Activated CD8-positive, alpha-beta T cell treated with anti-CD3 and anti-CD28 coated beads, Interleukin-2, amount 10 ng/mL, durations not matched to agents 7 days and 5 days (primary cell): Measurements from ENCODE around the gene DSN1. TPM values are rescaled to one million over a fixed set of nuclear protein-coding genes. Genes with fewer than 3 reads are reported as not detected.
A peak's percentile ranks its signal among the peaks of the same experiment; 100 is the strongest.

Experiments
- ATAC-seq: fragments of 150-1000 bp; cut with Tn5 transposase; one replicate; pipeline ENCODE4 v1.10.0; 2021; ENCODE audit warnings: moderate library complexity
- CTCF ChIA-PET: fragments of 350-600 bp; sonication (Branson Sonifier 250); formaldehyde crosslinking; loops from one replicate; lab custom pipeline; 2021; ENCODE audit warnings: antibody characterized with exemption; lab: Charles Lee
- POLR2A ChIA-PET: fragments of 350-600 bp; sonication (Branson Sonifier 250); formaldehyde crosslinking; loops from one replicate; lab custom pipeline; 2021; ENCODE audit warnings: antibody characterized with exemption; lab: Charles Lee
- DNase-seq: peaks from one replicate; pipeline ENCODE4 v3.0.0-alpha.2; 2020
- H3K27ac Mint-ChIP-seq: one replicate; pipeline ENCODE4 v1.8.0; 2021; ENCODE audit warnings: mild to moderate bottlenecking, mixed read lengths
- H3K27me3 Mint-ChIP-seq: one replicate; pipeline ENCODE4 v1.8.0; 2021; ENCODE audit warnings: low read depth, mixed read lengths
- H3K36me3 Mint-ChIP-seq: one replicate; pipeline ENCODE4 v1.8.0; 2021; ENCODE audit warnings: low read depth, mixed read lengths
- H3K4me1 Mint-ChIP-seq: one replicate; pipeline ENCODE4 v1.8.0; 2021; ENCODE audit warnings: low read depth, mixed read lengths
- H3K4me3 Mint-ChIP-seq: one replicate; pipeline ENCODE4 v1.8.0; 2021; ENCODE audit warnings: mild to moderate bottlenecking, mixed read lengths
- H3K9me3 Mint-ChIP-seq: one replicate; pipeline ENCODE4 v1.8.0; 2022; ENCODE audit warnings: mixed read lengths; ENCODE audit not compliant: insufficient read depth
- total RNA-seq, 2 experiments: library from RNA; stranded (reverse); gene quantifications; one replicate each; pipeline ENCODE4 v1.2.3, GENCODE V29; 2021

DSN1 gene
- 10 to 100 TPM; 40.2 to 41.8 TPM for total RNA-seq

GRCh38 chr20:36773597-36774390 lies at the start of gene DSN1:
Gene DSN1, minus strand, starts transcription at chr20:36773763. Its CDS starts 2,305 bp downstream, at chr20:36771458.
- Mint-ChIP-seq H3K27me3 (peaks cover 2% of the 10 kb centered on the region), H3K36me3 (peaks cover 18% of the 10 kb centered on the region), H3K4me3 (peak within 1 kb of the TSS; percentile 94), H3K9me3 (no peaks in the 10 kb centered on the region), H3K27ac (peak within 1 kb of the TSS; percentile 96), H3K4me1 (peaks cover 41% of the 10 kb centered on the region)
- ChIA-PET POLR2A (interaction anchor here (0.7 to 1.2 kb wide), 7 partner anchors 18 to 405 kb away, joined by 3 to 4 read pairs (median 3); partner anchors contain the start of genes MROH8 and RPN2), CTCF (interaction anchor here (0.6 to 3.1 kb wide), 43 partner anchors 11 to 818 kb away, joined by 3 to 16 read pairs (median 5); partner anchors contain the start of genes NDRG3, RAB5IF and SLA2)
- ATAC-seq = peak; percentile 94
- DNase-seq = peak; percentile 98

- POLR2A ChIA-PET = no interaction called here
- CTCF ChIA-PET = no interaction called here
- Mint-ChIP-seq H3K4me1 (peaks cover 19% of the 10 kb centered on the region), H3K36me3 (no peaks in the 10 kb centered on the region), H3K9me3 (no peaks in the 10 kb centered on the region), H3K27me3 (no peaks in the 10 kb centered on the region), H3K4me3 (no peak overlapping the region), H3K27ac (no peak overlapping the region)
- DNase-seq (no peak), ATAC-seq (no peak)
These were observed 49.6 kb upstream of the DSN1 start for GRCh38 chr20:36823121-36823520.

- ChIA-PET POLR2A (no interaction called here), CTCF (no interaction called here)
- no peaks in the 10 kb centered on the region for H3K9me3 Mint-ChIP-seq
- DNase-seq (no peak), ATAC-seq (no peak)
- peaks cover 10% of the 10 kb centered on the region for H3K4me1 Mint-ChIP-seq
- no peak overlapping the region for H3K4me3 Mint-ChIP-seq
- no peaks in the 10 kb centered on the region for H3K27me3 Mint-ChIP-seq
- no peak overlapping the region for H3K27ac Mint-ChIP-seq
- no peaks in the 10 kb centered on the region for H3K36me3 Mint-ChIP-seq
These were observed 48.4 kb upstream of the DSN1 start for GRCh38 chr20:36821964-36822437.

- POLR2A ChIA-PET = no interaction called here
- Mint-ChIP-seq H3K27me3 (no peaks in the 10 kb centered on the region), H3K9me3 (no peaks in the 10 kb centered on the region), H3K4me3 (no peak overlapping the region), H3K36me3 (peaks cover 1% of the 10 kb centered on the region), H3K27ac (no peak overlapping the region), H3K4me1 (peaks cover 11% of the 10 kb centered on the region)
- no peak for DNase-seq
- CTCF ChIA-PET = interaction anchor here (1.9 kb wide), 1 partner anchor 12 kb away, joined by 12 read pairs; no protein-coding TSS in a partner anchor
- no peak for ATAC-seq
These were observed 47.4 kb upstream of the DSN1 start for GRCh38 chr20:36820928-36821327.

GRCh38 chr20:36820073-36820472 lies 46.5 kb upstream of the DSN1 start:
- Mint-ChIP-seq H3K9me3 (no peaks in the 10 kb centered on the region), H3K36me3 (peaks cover 1% of the 10 kb centered on the region), H3K27me3 (no peaks in the 10 kb centered on the region), H3K4me1 (peaks cover 7% of the 10 kb centered on the region), H3K27ac (no peak overlapping the region), H3K4me3 (no peak overlapping the region)
- no peak for ATAC-seq
- no peak for DNase-seq
- ChIA-PET CTCF (interaction anchor here (1.0 to 1.9 kb wide), 2 partner anchors 12 to 65 kb away, joined by 3 to 12 read pairs; no protein-coding TSS in a partner anchor), POLR2A (no interaction called here)

GRCh38 chr20:36819659-36820058 lies 46.1 kb upstream of the DSN1 start:
- no peaks in the 10 kb centered on the region for H3K9me3 Mint-ChIP-seq
- peaks cover 1% of the 10 kb centered on the region for H3K36me3 Mint-ChIP-seq
- H3K4me3 Mint-ChIP-seq = no peak overlapping the region
- H3K27me3 Mint-ChIP-seq = no peaks in the 10 kb centered on the region
- ATAC-seq (no peak), DNase-seq (no peak)
- H3K4me1 Mint-ChIP-seq = peaks cover 7% of the 10 kb centered on the region
- no peak overlapping the region for H3K27ac Mint-ChIP-seq
- POLR2A ChIA-PET = no interaction called here
- CTCF ChIA-PET = interaction anchor here (1.0 to 1.9 kb wide), 3 partner anchors 11 to 65 kb away, joined by 3 to 12 read pairs (median 3); no protein-coding TSS in a partner anchor

- Mint-ChIP-seq H3K27ac (no peak overlapping the region), H3K4me3 (no peak overlapping the region), H3K9me3 (no peaks in the 10 kb centered on the region), H3K36me3 (peaks cover 1% of the 10 kb centered on the region), H3K27me3 (no peaks in the 10 kb centered on the region), H3K4me1 (peaks cover 7% of the 10 kb centered on the region)
- DNase-seq (no peak), ATAC-seq (no peak)
- ChIA-PET CTCF (interaction anchor here (1.4 to 2.8 kb wide), 4 partner anchors 10 to 45 kb away, joined by 3 to 15 read pairs (median 10); partner anchors contain the start of gene DSN1), POLR2A (no interaction called here)
These were observed 45.3 kb upstream of the DSN1 start for GRCh38 chr20:36818861-36819260.

GRCh38 chr20:36818185-36818584 lies 44.6 kb upstream of the DSN1 start:
- Mint-ChIP-seq H3K36me3 (peaks cover 1% of the 10 kb centered on the region), H3K9me3 (no peaks in the 10 kb centered on the region), H3K27me3 (no peaks in the 10 kb centered on the region), H3K27ac (no peak overlapping the region), H3K4me3 (no peak overlapping the region), H3K4me1 (peaks cover 7% of the 10 kb centered on the region)
- ATAC-seq (no peak), DNase-seq (no peak)
- POLR2A ChIA-PET = no interaction called here
- CTCF ChIA-PET = interaction anchor here (1.6 to 2.8 kb wide), 3 partner anchors 10 to 44 kb away, joined by 7 to 15 read pairs (median 8); partner anchors contain the start of gene DSN1

GRCh38 chr20:36817496-36817895 lies 43.9 kb upstream of the DSN1 start:
- H3K27ac Mint-ChIP-seq = no peak overlapping the region
- DNase-seq (no peak), ATAC-seq (no peak)
- H3K36me3 Mint-ChIP-seq = peaks cover 2% of the 10 kb centered on the region
- POLR2A ChIA-PET = no interaction called here
- H3K9me3 Mint-ChIP-seq = no peaks in the 10 kb centered on the region
- no peak overlapping the region for H3K4me3 Mint-ChIP-seq
- H3K27me3 Mint-ChIP-seq = no peaks in the 10 kb centered on the region
- CTCF ChIA-PET = interaction anchor here (1.6 to 2.8 kb wide), 3 partner anchors 9 to 44 kb away, joined by 7 to 15 read pairs (median 8); partner anchors contain the start of gene DSN1
- peaks cover 7% of the 10 kb centered on the region for H3K4me1 Mint-ChIP-seq

- Mint-ChIP-seq H3K27me3 (no peaks in the 10 kb centered on the region), H3K9me3 (no peaks in the 10 kb centered on the region), H3K27ac (no peak overlapping the region), H3K36me3 (peaks cover 4% of the 10 kb centered on the region), H3K4me1 (peaks cover 16% of the 10 kb centered on the region), H3K4me3 (no peak overlapping the region)
- ChIA-PET CTCF (no interaction called here), POLR2A (interaction anchor here (0.8 kb wide), 1 partner anchor 170 kb away, joined by 3 read pairs; the partner anchor contains the start of gene SLA2)
- no peak for DNase-seq
- no peak for ATAC-seq
These were observed 42.0 kb upstream of the DSN1 start for GRCh38 chr20:36815454-36816091.

GRCh38 chr20:36812594-36813463 lies 39.3 kb upstream of the DSN1 start:
- ATAC-seq = no peak
- ChIA-PET CTCF (interaction anchor here (0.7 to 1.4 kb wide), 4 partner anchors 10 to 286 kb away, joined by 3 to 4 read pairs (median 4); a partner anchor contains a TSS), POLR2A (no interaction called here)
- Mint-ChIP-seq H3K27me3 (no peaks in the 10 kb centered on the region), H3K9me3 (no peaks in the 10 kb centered on the region), H3K4me3 (no peak overlapping the region), H3K36me3 (peaks cover 7% of the 10 kb centered on the region), H3K27ac (no peak overlapping the region), H3K4me1 (peaks cover 21% of the 10 kb centered on the region)
- no peak for DNase-seq
